Liver (tissue), 9 donors: ENCODE data around the gene PTPRC. TPM values are rescaled to one million over a fixed set of nuclear protein-coding genes. Genes with fewer than 3 reads are reported as not detected.

Experiments used
- DNase-seq: peaks from one replicate; pipeline ENCODE4 v3.0.0-alpha.2; 2017; ENCODE audit warnings: low spot score
- H3K27ac ChIP-seq, 2 donors: one replicate each; pipeline ENCODE4 v1.7.0; 2013; ENCODE audit warnings: inconsistent platforms in 2 of 2, low read length in 2 of 2, control low read depth in 1 of 2, low read depth in 1 of 2, mild to moderate bottlenecking in 1 of 2
- H3K27me3 ChIP-seq, 4 donors: one replicate each; pipeline versions ENCODE4 v1.6.1 to v1.7.0; 2013; ENCODE audit warnings: low read length in 3 of 4, inconsistent platforms in 1 of 4, mild to moderate bottlenecking in 1 of 4, moderate library complexity in 1 of 4; ENCODE audit not compliant: control insufficient read depth in 4 of 4, insufficient read depth in 4 of 4
- H3K36me3 ChIP-seq, 4 donors: one replicate each; pipeline versions ENCODE4 v1.6.1 to v1.7.0; 2013; ENCODE audit warnings: low read length in 3 of 4, mild to moderate bottlenecking in 3 of 4, low read depth in 1 of 4, moderate library complexity in 1 of 4; ENCODE audit not compliant: control insufficient read depth in 4 of 4, insufficient read depth in 3 of 4
- H3K4me1 ChIP-seq, 4 donors: one replicate each; pipeline versions ENCODE4 v1.6.1 to v1.7.0; 2013; ENCODE audit warnings: low read length in 3 of 4, mild to moderate bottlenecking in 3 of 4, moderate library complexity in 1 of 4; ENCODE audit not compliant: control insufficient read depth in 4 of 4, insufficient read depth in 4 of 4
- H3K4me3 ChIP-seq, 3 donors: one replicate each; pipeline versions ENCODE4 v1.6.1 to v1.7.0; 2013; ENCODE audit warnings: low read length in 3 of 3, control low read depth in 1 of 3, low read depth in 1 of 3, mild to moderate bottlenecking in 1 of 3
- H3K9ac ChIP-seq, 2 donors: one replicate each; pipeline ENCODE4 v1.7.0; 2013; ENCODE audit warnings: low read length in 2 of 2, mild to moderate bottlenecking in 2 of 2, moderate library complexity in 2 of 2, control low read depth in 1 of 2, low read depth in 1 of 2
- H3K9me3 ChIP-seq, 4 donors: one replicate each; pipeline versions ENCODE4 v1.6.1 to v1.7.0; 2013; ENCODE audit warnings: low read length in 3 of 4; ENCODE audit not compliant: control insufficient read depth in 4 of 4
- CTCF ChIP-seq: fragments of 150-350 bp; IDR thresholded peaks from 2 replicates; pipeline ENCODE4 v1.5.1; 2017; ENCODE audit warnings: improper control_type of control experiment, low read depth, low read length; ENCODE audit not compliant: missing input control
- EGR1 ChIP-seq, 2 donors: IDR thresholded peaks; 2 replicates each; pipeline ENCODE4 v1.6.1; 2016 to 2018; ENCODE audit warnings: antibody characterized with exemption in 2 of 2, low read depth in 2 of 2
- FOXA1 ChIP-seq: IDR thresholded peaks from 2 replicates; pipeline ENCODE4 v1.6.1; 2016; ENCODE audit warnings: antibody characterized with exemption
- FOXA2 ChIP-seq: IDR thresholded peaks from 2 replicates; pipeline ENCODE4 v1.6.1; 2016; ENCODE audit warnings: antibody characterized with exemption
- HNF4A ChIP-seq, 2 donors: conservative IDR thresholded peaks; 2 replicates each; pipeline ENCODE4 v1.6.1; 2016; ENCODE audit warnings: antibody characterized with exemption in 2 of 2, mild to moderate bottlenecking in 2 of 2
- HNF4G ChIP-seq: IDR thresholded peaks from 2 replicates; pipeline ENCODE4 v1.6.1; 2016; ENCODE audit warnings: antibody characterized with exemption
- JUND ChIP-seq, 2 donors: IDR thresholded peaks; 2 replicates each; pipeline ENCODE4 v1.6.1; 2016; ENCODE audit warnings: antibody characterized with exemption in 2 of 2
- NR2F2 ChIP-seq: IDR thresholded peaks from 2 replicates; pipeline ENCODE4 v1.6.1; 2016; ENCODE audit warnings: antibody characterized with exemption
- RAD21 ChIP-seq, 2 donors: IDR thresholded peaks; 2 replicates each; pipeline ENCODE4 v1.6.1; 2016; ENCODE audit warnings: antibody characterized with exemption in 2 of 2, mild to moderate bottlenecking in 2 of 2
- RXRA ChIP-seq, 2 donors: IDR thresholded peaks; 2 replicates each; pipeline ENCODE4 v1.6.1; 2017 to 2018; ENCODE audit warnings: antibody characterized with exemption in 2 of 2, mild to moderate bottlenecking in 1 of 2
- SP1 ChIP-seq: IDR thresholded peaks from 2 replicates; pipeline ENCODE4 v1.6.1; 2018; ENCODE audit warnings: antibody characterized with exemption, mild to moderate bottlenecking
- TAF1 ChIP-seq: conservative IDR thresholded peaks from 2 replicates; pipeline ENCODE4 v1.6.1; 2016; ENCODE audit warnings: antibody characterized with exemption, mild to moderate bottlenecking
- YY1 ChIP-seq: IDR thresholded peaks from 2 replicates; pipeline ENCODE4 v1.6.1; 2016; ENCODE audit warnings: antibody characterized with exemption, mild to moderate bottlenecking
- ZBTB33 ChIP-seq: IDR thresholded peaks from 2 replicates; pipeline ENCODE4 v1.6.1; 2016; ENCODE audit warnings: antibody characterized with exemption
- WGBS: extraction: QIAGEN DNeasy Blood & Tissue Kit; methylation state at CpG from one replicate; pipeline ENCODE4 v1.1.7; 2013; 5-methylcytosine and 5-hydroxymethylcytosine counted together
- polyA plus RNA-seq, 2 donors: library from polyadenylated mRNA; stranded (reverse) in 1 of 2; unstranded in 1 of 2; fragments of 200-250 nt in 1 of 2; fragments of >200 nt in 1 of 2; fragmentation: Nextera tagmentation in 1 of 2; extraction: Ambion mirVana in 1 of 2; gene quantifications; one replicate each; pipeline versions ENCODE4 v1.2.1 to v1.2.3, GENCODE V29; 2013 to 2015
- total RNA-seq, 2 donors: library from RNA; depleted of rRNA; stranded (reverse); fragments of >200 nt; gene quantifications; one replicate each; pipeline ENCODE4 v1.2.3, GENCODE V29; 2014
- TF ChIP-seq, protein P1 (sequence below): IDR thresholded peaks from 2 replicates; pipeline ENCODE4 v1.6.1; 2016; ENCODE audit warnings: antibody characterized with exemption
- TF ChIP-seq, protein P2 (sequence below): IDR thresholded peaks from 2 replicates; pipeline ENCODE4 v1.6.1; 2016; ENCODE audit warnings: antibody characterized with exemption
- TF ChIP-seq, protein P3 (sequence below): IDR thresholded peaks from 2 replicates; pipeline ENCODE4 v1.6.1; 2016; ENCODE audit warnings: antibody characterized with exemption, mild to moderate bottlenecking
- donor health status: healthy.
- donor health status: healthy.
- donor health status: healthy.
- donor health status: healthy.
- donor health status: healthy.

The PTPRC gene
- total and polyA plus RNA-seq, 4 donors: 5.8 to 34.1 (median 16.2) TPM

GRCh38 chr1:198598796-198599321 lies 40.0 kb upstream of the PTPRC start:
- no peak overlapping the region for H3K27ac ChIP-seq
- 86% methylated on average over 6 of the region's 6 CpGs for WGBS
- DNase-seq: no peak
- H3K36me3 ChIP-seq: no peaks in the 10 kb centered on the region
- H3K4me3 ChIP-seq: no peak overlapping the region
- no peak overlapping the region for H3K9ac ChIP-seq
- TF ChIP-seq RAD21 (IDR thresholded peaks at IDR 0.05): no peak
- TF ChIP-seq, protein P1, sequence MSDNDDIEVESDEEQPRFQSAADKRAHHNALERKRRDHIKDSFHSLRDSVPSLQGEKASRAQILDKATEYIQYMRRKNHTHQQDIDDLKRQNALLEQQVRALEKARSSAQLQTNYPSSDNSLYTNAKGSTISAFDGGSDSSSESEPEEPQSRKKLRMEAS: no peak
- TF ChIP-seq NR2F2: no peak
- TF ChIP-seq FOXA1: no peak
- no peak for TF ChIP-seq EGR1 (IDR thresholded peaks at IDR 0.05; ENCODE audit: low read depth in 2 of 2)
- TF ChIP-seq TAF1: no peak
- TF ChIP-seq YY1: no peak
- TF ChIP-seq, protein P2, sequence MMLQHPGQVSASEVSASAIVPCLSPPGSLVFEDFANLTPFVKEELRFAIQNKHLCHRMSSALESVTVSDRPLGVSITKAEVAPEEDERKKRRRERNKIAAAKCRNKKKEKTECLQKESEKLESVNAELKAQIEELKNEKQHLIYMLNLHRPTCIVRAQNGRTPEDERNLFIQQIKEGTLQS: no peak
- no peak for TF ChIP-seq RXRA (IDR thresholded peaks at IDR 0.05)
- no peak for TF ChIP-seq JUND (IDR thresholded peaks at IDR 0.05)
- TF ChIP-seq SP1: no peak
- TF ChIP-seq, protein P3, sequence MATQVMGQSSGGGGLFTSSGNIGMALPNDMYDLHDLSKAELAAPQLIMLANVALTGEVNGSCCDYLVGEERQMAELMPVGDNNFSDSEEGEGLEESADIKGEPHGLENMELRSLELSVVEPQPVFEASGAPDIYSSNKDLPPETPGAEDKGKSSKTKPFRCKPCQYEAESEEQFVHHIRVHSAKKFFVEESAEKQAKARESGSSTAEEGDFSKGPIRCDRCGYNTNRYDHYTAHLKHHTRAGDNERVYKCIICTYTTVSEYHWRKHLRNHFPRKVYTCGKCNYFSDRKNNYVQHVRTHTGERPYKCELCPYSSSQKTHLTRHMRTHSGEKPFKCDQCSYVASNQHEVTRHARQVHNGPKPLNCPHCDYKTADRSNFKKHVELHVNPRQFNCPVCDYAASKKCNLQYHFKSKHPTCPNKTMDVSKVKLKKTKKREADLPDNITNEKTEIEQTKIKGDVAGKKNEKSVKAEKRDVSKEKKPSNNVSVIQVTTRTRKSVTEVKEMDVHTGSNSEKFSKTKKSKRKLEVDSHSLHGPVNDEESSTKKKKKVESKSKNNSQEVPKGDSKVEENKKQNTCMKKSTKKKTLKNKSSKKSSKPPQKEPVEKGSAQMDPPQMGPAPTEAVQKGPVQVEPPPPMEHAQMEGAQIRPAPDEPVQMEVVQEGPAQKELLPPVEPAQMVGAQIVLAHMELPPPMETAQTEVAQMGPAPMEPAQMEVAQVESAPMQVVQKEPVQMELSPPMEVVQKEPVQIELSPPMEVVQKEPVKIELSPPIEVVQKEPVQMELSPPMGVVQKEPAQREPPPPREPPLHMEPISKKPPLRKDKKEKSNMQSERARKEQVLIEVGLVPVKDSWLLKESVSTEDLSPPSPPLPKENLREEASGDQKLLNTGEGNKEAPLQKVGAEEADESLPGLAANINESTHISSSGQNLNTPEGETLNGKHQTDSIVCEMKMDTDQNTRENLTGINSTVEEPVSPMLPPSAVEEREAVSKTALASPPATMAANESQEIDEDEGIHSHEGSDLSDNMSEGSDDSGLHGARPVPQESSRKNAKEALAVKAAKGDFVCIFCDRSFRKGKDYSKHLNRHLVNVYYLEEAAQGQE: no peak
- no peak for TF ChIP-seq HNF4A (conservative IDR thresholded peaks at IDR 0.05)
- no peaks in the 10 kb centered on the region for H3K9me3 ChIP-seq
- no peaks in the 10 kb centered on the region for H3K27me3 ChIP-seq
- H3K4me1 ChIP-seq: peaks cover 0 to 4% (median 0%) of the 10 kb centered on the region in 4 donors

DNA sequence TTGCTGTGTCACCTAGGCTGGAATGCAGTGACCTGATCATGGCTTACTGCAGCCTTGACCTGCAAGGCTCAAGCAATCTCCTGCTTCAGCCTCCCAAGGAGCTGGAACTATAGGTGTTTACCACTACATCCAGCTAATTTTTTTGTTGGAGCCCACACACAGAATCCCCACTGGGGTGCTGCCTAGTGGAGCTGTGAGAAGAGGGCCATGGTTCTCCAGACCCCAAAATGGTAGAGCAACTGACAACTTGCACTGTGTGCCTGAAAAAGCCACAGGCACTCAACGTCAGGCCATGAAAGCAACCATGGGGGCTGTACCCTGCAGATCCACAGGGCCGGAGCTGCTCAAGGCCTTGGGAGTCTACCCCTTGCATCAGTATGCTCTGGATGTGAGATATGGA lies 39.1 kb upstream of the PTPRC start:
- Histone ChIP-seq H3K9me3 (no peaks in the 10 kb centered on the region), H3K4me1 (peaks cover 0 to 4% (median 0%) of the 10 kb centered on the region in 4 donors), H3K36me3 (no peaks in the 10 kb centered on the region), H3K4me3 (no peak overlapping the region), H3K9ac (no peak overlapping the region), H3K27ac (no peak overlapping the region), H3K27me3 (no peaks in the 10 kb centered on the region)
- TF ChIP-seq RAD21 (IDR thresholded peaks at IDR 0.05): no peak
- no peak for TF ChIP-seq EGR1 (IDR thresholded peaks at IDR 0.05; ENCODE audit: low read depth in 2 of 2)
- TF ChIP-seq, protein P3: no peak
- no peak for TF ChIP-seq YY1
- TF ChIP-seq FOXA2: no peak
- TF ChIP-seq, protein P1: no peak
- TF ChIP-seq CTCF: no peak
- TF ChIP-seq HNF4G: no peak
- no peak for TF ChIP-seq HNF4A (conservative IDR thresholded peaks at IDR 0.05)
- no peak for TF ChIP-seq JUND (IDR thresholded peaks at IDR 0.05)
- no peak for TF ChIP-seq SP1
- no peak for TF ChIP-seq ZBTB33
- no peak for TF ChIP-seq RXRA (IDR thresholded peaks at IDR 0.05)
- TF ChIP-seq FOXA1: no peak
- no peak for TF ChIP-seq TAF1
- TF ChIP-seq NR2F2: no peak
- no peak for DNase-seq
- WGBS: 91% methylated on average over 2 of the region's 2 CpGs
